KG1 (cell line): ENCODE results near the gene GJB5.

Experiments used
- DNase-seq: peaks from one replicate; lab custom pipeline; 2025; lab: John Stamatoyannopoulos, UW

The GJB5 gene

DNA sequence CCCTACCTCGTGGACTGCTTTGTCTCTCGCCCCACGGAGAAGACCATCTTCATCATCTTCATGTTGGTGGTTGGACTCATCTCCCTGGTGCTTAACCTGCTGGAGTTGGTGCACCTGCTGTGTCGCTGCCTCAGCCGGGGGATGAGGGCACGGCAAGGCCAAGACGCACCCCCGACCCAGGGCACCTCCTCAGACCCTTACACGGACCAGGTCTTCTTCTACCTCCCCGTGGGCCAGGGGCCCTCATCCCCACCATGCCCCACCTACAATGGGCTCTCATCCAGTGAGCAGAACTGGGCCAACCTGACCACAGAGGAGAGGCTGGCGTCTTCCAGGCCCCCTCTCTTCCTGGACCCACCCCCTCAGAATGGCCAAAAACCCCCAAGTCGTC, 39.9 kb downstream of the GJB5 start:
- no peak for DNase-seq

DNA sequence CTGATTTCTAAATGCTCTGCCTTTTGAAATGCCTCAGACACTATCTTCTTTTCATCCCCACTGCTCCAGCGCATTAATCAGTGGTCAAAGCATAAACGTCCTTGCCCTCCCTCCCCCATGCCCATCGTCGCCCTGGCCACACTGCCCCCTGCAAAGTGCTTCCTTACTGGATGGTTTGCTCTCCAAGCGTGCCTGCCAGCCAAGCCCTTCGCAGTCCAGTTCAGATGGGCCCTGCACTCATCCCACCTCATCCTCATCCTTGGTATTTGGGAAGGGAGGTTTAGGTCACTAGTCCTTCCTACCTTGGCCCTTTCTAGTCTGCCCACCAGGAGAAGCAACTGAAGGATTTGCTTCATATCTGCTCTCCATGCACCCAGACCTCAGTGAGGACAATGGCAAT, 41.1 kb downstream of the GJB5 start:
- no peak for DNase-seq

DNA sequence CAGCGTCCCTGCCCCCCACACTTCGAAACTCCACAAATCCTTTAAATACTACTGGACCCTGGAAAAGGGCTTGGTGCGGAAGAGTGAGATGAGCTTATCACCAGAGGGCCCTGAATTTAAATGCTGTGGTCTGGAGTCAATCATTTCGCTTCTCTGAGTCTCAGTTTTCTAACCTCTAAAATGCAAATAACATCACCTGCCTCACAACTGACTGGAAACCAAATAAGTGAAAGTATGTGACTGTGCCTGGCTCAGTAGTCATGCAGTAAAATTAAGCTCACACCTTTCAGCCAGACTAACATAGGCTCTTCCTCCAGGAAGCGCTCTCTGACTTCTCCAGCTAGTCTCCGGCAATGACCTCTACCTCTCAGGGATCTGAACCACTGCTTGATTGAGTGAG, 42.1 kb downstream of the GJB5 start:
- DNase-seq, result no peak

DNA sequence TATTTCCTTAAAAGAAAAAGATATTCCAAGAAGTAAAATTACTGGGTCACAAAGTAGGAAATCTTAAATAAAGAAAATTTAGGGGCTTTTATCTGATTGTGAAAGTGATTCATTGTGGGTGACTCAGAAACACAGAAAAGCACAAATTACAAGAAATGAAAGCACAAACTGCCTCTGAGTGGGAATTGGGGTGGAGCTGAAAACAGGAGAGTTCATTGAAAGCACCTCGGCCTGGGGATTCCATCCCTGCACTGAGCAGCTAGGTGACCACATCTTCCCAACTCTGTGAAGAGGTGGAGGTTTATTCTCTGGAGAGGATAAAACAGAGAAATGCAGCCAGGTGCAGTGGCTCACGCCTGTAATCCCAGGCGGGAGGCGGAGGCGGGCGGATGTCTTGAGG, 45.4 kb downstream of the GJB5 start:
- no peak for DNase-seq

DNA sequence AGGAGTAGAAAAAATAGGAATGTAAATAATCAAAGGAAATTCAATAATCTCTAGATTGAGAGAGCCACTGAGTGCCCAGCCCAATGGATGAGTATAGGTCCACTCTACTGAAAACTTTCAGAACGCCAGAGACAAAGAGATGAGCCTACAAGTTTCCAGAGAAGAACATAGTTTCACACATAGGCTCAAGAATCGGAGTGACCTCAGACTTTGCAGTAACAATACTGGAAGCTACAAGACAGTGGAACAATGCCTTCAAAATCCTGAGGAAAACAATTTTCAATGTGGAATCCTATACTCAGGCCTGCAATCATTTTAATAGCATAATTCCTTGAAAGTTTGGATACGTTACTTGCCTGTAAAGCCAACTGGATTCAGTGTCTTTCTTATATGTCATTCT, 48.9 kb downstream of the GJB5 start:
- no peak for DNase-seq

DNA sequence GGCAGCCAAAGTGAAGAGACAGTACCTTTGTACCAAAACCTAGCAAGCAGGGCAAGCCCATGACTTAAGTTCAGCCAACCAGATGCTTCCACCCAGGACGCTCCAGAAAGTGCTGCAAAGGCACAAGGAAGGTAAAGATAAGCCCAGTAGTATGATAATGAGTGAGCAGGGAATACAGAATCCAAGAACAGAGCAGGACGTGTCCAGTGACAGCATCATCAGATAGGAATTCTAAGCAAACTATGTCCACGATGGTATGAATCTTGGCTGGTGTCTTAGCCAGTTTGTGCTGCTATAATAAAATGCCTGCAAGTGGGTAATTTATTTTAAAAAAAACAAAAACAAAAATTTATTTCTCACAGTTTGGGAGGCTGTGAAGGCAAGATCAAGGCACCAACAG, 51.5 kb downstream of the GJB5 start:
- no peak for DNase-seq
